Naive B cell (primary cell): Measurements from ENCODE around the gene WEE1. TPM values are rescaled to one million over a fixed set of nuclear protein-coding genes. Genes with fewer than 3 reads are reported as not detected.

Experiments used
- ATAC-seq, 2 donors: fragments of 150-1000 bp; cut with Tn5 transposase; 2 replicates each; pipeline ENCODE4 v1.10.0; 2021; ENCODE audit warnings: low read depth in 2 of 2, mild to moderate bottlenecking in 2 of 2, moderate library complexity in 2 of 2
- DNase-seq: peaks from one replicate; pipeline ENCODE4 v3.0.0; 2022
- H3K27ac Mint-ChIP-seq, 6 donors: one replicate each; pipeline ENCODE4 v1.8.0; 2020 to 2022; ENCODE audit warnings: mild to moderate bottlenecking in 6 of 6, mixed read lengths in 6 of 6, moderate library complexity in 5 of 6, inconsistent platforms in 2 of 6
- H3K27me3 Mint-ChIP-seq, 3 donors: one replicate each; pipeline ENCODE4 v1.8.0; 2021 to 2022; ENCODE audit warnings: mixed read lengths in 3 of 3, mild to moderate bottlenecking in 1 of 3
- H3K36me3 Mint-ChIP-seq, 2 donors: one replicate each; pipeline ENCODE4 v1.8.0; 2020 to 2022; ENCODE audit warnings: mixed read lengths in 2 of 2, inconsistent platforms in 1 of 2, mild to moderate bottlenecking in 1 of 2
- H3K4me1 Mint-ChIP-seq, 3 donors: one replicate each; pipeline ENCODE4 v1.8.0; 2020 to 2022; ENCODE audit warnings: mixed read lengths in 3 of 3, inconsistent platforms in 1 of 3, mild to moderate bottlenecking in 1 of 3, moderate library complexity in 1 of 3
- H3K4me3 Mint-ChIP-seq, 8 donors: one replicate each; pipeline ENCODE4 v1.8.0; 2020 to 2022; ENCODE audit warnings: mild to moderate bottlenecking in 8 of 8, mixed read lengths in 8 of 8, moderate library complexity in 8 of 8, inconsistent platforms in 2 of 8
- H3K9me3 Mint-ChIP-seq, 7 donors: one replicate each; pipeline ENCODE4 v1.8.0; 2020 to 2022; ENCODE audit warnings: mixed read lengths in 7 of 7, mild to moderate bottlenecking in 5 of 7, inconsistent platforms in 2 of 7, moderate library complexity in 1 of 7
- polyA plus RNA-seq, 6 donors: library from polyadenylated mRNA; unstranded; fragments of 300-500 nt; fragmentation: Illumina TruSeq; gene quantifications; one replicate each; pipeline ENCODE4 v1.2.3, GENCODE V29; 2021; ENCODE audit warnings: low read depth in 6 of 6

The WEE1 gene
- polyA plus RNA-seq, 6 donors from 2014 or later, result 9.6 to 20.6 (median 16.2) TPM

DNA sequence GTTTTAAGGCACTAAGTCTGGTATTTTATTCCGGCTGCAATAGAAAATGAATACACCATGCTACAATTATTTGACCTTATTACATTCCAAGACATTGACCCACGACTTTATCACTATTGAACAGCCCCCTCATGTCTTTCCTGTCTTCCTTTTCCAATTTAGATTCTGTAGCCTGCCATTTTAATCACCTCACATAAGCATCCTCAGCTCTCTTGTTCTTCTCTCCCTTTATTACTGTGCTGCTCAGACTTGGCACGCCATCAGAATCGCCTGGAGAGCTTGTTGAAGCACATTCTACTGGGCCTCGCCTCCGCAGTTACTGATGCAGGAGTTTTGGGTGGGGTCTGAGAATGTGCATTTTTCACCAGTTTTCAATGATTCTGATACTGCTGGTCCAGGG, 51.7 kb downstream of the WEE1 start:
- Mint-ChIP-seq H3K27me3 (no peaks in the 10 kb centered on the region), H3K36me3 (no peaks in the 10 kb centered on the region), H3K4me3 (peak overlapping the region in 2 of 8 donors; percentile 16 to 61), H3K27ac (peak overlapping the region in 3 of 6 donors; percentile 2 to 88 (median 42)), H3K4me1 (peaks cover 45 to 55% (median 52%) of the 10 kb centered on the region in 3 donors), H3K9me3 (no peaks in the 10 kb centered on the region)
- ATAC-seq, result no peak
- no peak for DNase-seq

DNA sequence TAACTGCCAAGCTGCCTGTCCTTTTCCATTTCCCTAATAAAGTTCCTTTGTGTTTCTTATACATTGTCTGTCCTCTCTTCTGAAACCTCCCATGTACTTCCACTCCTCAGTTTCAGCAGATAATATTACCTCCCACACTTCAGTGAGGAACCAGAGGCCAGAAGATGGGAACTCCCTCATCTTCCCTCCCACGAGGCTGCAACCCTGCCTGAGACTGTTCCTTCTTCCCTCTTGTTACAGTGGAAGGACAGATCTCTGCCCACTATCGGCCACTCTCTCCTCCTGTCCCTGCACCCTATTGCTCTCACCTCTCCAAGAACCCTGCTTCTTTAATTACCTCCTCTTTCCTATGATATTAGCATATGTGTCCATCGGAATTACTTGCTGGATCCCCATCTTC, 52.3 kb downstream of the WEE1 start:
- ATAC-seq (no peak), DNase-seq (no peak)
- no peaks in the 10 kb centered on the region for H3K36me3 Mint-ChIP-seq
- H3K9me3 Mint-ChIP-seq, result no peaks in the 10 kb centered on the region
- H3K27ac Mint-ChIP-seq, result peak overlapping the region in 4 of 6 donors; percentile 5 to 88 (median 38)
- H3K4me1 Mint-ChIP-seq, result peaks cover 46 to 54% (median 52%) of the 10 kb centered on the region in 3 donors
- H3K4me3 Mint-ChIP-seq, result peak overlapping the region in 3 of 8 donors; percentile 9 to 71 (median 61)
- no peaks in the 10 kb centered on the region for H3K27me3 Mint-ChIP-seq

DNA sequence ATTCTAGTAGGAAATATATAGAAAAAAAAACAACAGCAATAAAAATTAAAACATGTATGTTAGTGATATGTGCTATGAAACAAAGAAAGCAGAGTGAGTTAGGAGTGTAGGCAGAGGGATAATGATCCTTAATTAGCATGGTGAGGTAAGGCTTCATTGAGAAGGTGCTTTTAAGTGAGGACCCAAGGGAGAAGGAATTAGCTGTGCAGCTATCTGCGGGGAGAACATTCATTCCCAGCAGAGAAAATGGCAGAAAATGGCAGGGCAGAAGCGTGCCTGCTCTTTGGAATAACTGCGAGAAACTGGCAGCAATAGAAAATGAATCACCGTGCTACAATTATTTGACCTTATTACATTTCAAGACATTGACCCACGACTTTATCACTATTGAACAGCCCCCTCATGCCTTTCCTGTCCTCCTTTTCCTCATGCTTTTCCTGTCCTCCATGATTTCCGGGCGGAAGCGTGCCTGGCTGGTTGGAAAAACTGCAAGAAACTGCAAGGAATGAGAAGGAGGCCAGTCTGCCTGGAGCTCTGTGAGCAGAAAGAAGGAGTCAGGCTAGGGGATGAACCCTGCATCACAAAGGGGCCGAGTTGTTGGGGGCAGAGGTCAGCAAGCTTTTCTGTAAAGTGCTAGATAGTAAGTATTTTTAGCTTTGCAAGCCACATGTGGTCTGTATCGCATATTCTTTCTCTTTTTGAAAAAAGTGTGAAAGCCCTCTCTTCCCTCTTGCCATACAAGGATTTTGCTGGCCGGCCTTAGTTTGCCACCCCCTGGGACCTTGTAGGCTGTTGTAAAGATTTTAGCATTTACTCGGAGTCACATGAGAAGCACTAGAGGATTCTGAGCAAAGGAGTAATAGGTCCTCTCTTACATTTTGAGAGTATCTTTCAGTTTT, 53.3 kb downstream of the WEE1 start:
- no peak overlapping the region for H3K4me3 Mint-ChIP-seq
- H3K27ac Mint-ChIP-seq, result peak overlapping the region in 1 of 6 donors; percentile 76
- no peaks in the 10 kb centered on the region for H3K9me3 Mint-ChIP-seq
- peaks cover 49 to 58% (median 58%) of the 10 kb centered on the region in 3 donors for H3K4me1 Mint-ChIP-seq
- no peaks in the 10 kb centered on the region for H3K36me3 Mint-ChIP-seq
- no peaks in the 10 kb centered on the region for H3K27me3 Mint-ChIP-seq
- no peak for DNase-seq
- no peak for ATAC-seq

DNA sequence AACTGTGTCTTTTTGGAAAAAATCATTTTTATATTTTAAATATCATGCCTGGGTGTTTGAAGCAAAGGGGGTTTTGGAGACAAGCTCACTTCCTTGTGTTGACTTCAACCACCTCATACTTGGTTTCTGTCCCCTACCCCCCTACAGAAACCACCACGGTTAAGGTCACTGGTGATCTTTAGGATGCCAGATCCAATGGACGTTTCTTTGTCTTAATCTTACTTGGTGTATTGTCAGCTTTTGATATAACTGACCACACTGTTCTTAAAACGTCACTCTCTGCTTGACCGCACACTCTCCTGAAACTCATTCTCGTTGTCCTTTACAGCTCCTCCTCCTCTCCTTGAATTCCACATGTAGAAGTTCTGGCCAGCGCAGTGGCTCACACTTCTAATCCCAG, 55.6 kb downstream of the WEE1 start:
- ATAC-seq, result peak; percentile 56 to 63
- Mint-ChIP-seq H3K36me3 (no peaks in the 10 kb centered on the region), H3K4me1 (peaks cover 55 to 62% (median 61%) of the 10 kb centered on the region in 3 donors), H3K9me3 (no peaks in the 10 kb centered on the region), H3K27me3 (no peaks in the 10 kb centered on the region), H3K4me3 (no peak overlapping the region), H3K27ac (peak overlapping the region in 3 of 6 donors; percentile 17 to 49 (median 28))
- no peak for DNase-seq

DNA sequence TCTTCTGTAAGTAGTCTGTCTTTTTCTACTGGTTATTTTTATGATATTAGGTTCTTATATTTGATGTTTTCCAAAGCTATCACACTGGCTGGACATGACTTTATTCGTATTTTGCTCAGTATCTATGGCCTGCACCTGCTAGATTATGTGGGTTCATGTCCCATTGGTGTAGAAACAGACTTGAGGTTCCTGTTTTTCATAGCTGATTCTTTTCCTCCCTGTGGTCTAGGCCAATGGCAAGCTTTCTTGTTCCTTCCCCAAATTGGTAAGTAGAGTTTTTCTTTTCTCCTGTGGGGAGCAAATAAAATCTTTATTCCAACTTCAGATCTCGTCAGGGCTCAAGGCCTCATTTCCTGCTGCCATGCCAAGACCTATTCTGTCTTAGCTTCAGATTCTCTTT, 60.2 kb downstream of the WEE1 start:
- peaks cover 38 to 65% (median 53%) of the 10 kb centered on the region in 3 donors for H3K4me1 Mint-ChIP-seq
- H3K27me3 Mint-ChIP-seq, result no peaks in the 10 kb centered on the region
- H3K27ac Mint-ChIP-seq, result peak overlapping the region; percentile 26 to 91 (median 82)
- no peaks in the 10 kb centered on the region for H3K36me3 Mint-ChIP-seq
- no peak for DNase-seq
- no peaks in the 10 kb centered on the region for H3K9me3 Mint-ChIP-seq
- peak overlapping the region in 4 of 8 donors; percentile 47 to 73 (median 57) for H3K4me3 Mint-ChIP-seq
- ATAC-seq, result peak; percentile 75 to 78

DNA sequence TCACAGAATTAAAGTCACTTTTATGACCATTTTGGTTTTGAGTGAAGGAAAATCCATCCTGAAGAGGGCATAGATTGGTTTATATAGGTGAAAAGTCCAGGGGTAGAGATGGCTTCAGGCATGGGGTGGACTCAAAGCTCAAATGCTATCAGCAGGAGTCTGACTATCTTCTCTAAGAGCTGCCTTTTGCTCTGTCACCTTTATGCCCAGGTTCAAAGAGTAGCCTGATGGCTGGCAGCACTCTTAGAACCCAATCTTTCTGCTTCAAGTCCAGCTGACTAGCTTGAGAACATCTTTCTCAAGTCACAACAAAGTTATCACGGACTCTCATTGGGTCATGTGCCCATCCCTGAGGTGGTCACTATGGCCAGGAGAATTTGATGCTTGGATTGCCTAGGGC, 63.2 kb downstream of the WEE1 start:
- peaks cover 37 to 68% (median 61%) of the 10 kb centered on the region in 3 donors for H3K4me1 Mint-ChIP-seq
- no peaks in the 10 kb centered on the region for H3K9me3 Mint-ChIP-seq
- ATAC-seq (no peak), DNase-seq (no peak)
- H3K4me3 Mint-ChIP-seq, result no peak overlapping the region
- peaks cover 0 to 4% of the 10 kb centered on the region in 2 donors for H3K36me3 Mint-ChIP-seq
- H3K27ac Mint-ChIP-seq, result peak overlapping the region in 4 of 6 donors; percentile 42 to 86 (median 76)
- H3K27me3 Mint-ChIP-seq, result no peaks in the 10 kb centered on the region

DNA sequence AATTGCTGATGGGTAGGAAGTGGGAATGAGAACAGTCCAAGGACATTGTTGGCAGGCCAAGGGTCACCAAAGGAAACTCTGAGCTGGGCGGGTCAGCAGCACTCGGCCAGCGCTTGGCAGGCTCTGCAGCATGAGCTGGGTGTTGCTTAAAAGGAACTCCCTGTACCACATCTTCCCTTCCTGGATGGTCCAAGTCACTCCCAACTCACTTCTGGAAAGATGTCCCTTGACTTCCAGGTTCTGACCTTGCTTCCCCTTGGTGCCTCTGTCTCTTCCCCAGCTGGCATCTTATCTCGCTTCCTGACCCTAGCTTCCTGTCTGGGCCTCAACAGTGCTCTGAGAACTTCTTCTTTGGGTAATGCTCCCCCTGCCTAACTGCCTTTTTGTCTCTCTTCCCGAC, 65.6 kb downstream of the WEE1 start:
- Mint-ChIP-seq H3K27ac (peak overlapping the region; percentile 88 to 96 (median 92)), H3K4me1 (peaks cover 36 to 75% (median 56%) of the 10 kb centered on the region in 3 donors), H3K36me3 (peaks cover 0 to 4% of the 10 kb centered on the region in 2 donors), H3K27me3 (no peaks in the 10 kb centered on the region), H3K9me3 (no peaks in the 10 kb centered on the region), H3K4me3 (peak overlapping the region in 3 of 8 donors; percentile 10 to 77 (median 41))
- DNase-seq (no peak), ATAC-seq (no peak)

Other genes with a start within 250 kb of the WEE1 start
- gene IPO7, start 189.0 kb upstream of the WEE1 start, polyA plus RNA-seq, result 10 to 100 TPM in 1 of 6 donors, 1 to 10 TPM in 5; 3.8 to 33.4 (median 5.5) TPM
- gene ZNF143, start 112.7 kb upstream of the WEE1 start, polyA plus RNA-seq, result 10 to 100 TPM; 16.0 to 46.8 (median 34.9) TPM
- gene SWAP70, start 90.4 kb downstream of the WEE1 start, polyA plus RNA-seq, result 100 to 1,000 TPM; 239 to 378 (median 304) TPM